ENCODE results near the gene GPC6.

GPC6 gene

GRCh38 chr13:93325303-93326233 is 99.0 kb downstream of the GPC6 start:
- DNase-seq: peak; percentile 53

- no peak for DNase-seq
Observed at GRCh38 chr13:93326234-93326811, 99.7 kb downstream of the GPC6 start.

- no peak for DNase-seq
Observed at GRCh38 chr13:93328943-93329342, 102.3 kb downstream of the GPC6 start.

DNA sequence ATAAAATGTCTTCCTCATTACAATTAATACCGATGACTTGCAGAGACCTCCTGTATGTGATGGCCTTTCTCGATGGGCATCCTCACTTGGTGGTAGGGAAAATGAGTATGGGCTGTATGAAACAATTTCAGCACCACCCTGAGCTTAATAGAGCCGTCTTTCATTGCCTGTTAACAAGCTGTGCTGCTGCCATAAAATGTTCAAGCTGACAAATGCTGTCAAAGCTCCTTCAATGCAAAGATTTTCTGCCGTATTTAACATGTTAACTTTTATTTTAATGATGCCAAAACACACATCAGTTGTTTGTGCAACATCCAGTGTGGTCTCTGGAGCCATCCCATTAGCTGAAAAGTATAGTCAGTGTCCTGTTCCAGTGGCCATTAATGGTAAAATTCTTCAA is 110.1 kb downstream of the GPC6 start:
- peak; percentile 61 for DNase-seq

DNA sequence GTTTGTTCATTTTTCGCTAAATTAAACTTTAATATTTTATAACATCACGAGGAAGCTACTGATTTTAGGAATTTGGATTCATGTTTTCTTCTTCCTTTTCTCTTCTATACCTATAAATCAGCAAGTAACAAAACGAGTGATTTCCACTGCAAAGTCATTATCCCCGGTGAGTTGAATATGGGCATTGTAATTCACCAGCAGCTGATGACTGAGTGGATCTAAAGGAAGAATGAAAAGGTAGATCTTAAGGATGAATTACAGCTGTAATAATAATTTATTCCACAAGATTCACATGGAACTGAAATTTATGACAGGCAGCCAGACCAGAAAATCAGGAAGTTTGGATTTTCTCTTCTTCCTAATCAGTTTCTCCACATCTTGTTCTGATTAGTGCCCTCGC is 111.4 kb downstream of the GPC6 start:
- no peak for DNase-seq

- DNase-seq: no peak
Observed at GRCh38 chr13:93338906-93339305, 112.3 kb downstream of the GPC6 start.

DNA sequence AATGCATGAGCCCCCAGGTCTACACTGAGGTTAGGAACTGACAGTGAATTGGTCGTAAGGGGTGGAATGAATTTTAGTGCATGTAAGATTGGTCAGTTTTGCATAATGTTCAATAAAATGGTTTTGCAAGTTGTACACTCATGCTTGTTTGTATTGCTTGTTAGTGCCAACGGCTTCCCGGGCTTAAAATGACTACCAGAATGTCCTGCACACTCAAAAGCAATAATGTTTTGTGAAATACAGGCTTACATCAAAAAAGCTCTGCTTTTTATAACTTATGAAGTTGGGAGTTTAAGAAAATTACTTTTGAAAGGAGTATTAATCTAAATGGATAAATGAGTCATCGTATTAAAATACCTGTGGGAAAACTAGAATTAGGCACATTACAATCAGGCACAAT is 112.9 kb downstream of the GPC6 start:
- DNase-seq: no peak

GRCh38 chr13:93341517-93341916 is 114.9 kb downstream of the GPC6 start:
- no peak for DNase-seq

GRCh38 chr13:93343097-93343496 is 116.5 kb downstream of the GPC6 start:
- no peak for DNase-seq

DNA sequence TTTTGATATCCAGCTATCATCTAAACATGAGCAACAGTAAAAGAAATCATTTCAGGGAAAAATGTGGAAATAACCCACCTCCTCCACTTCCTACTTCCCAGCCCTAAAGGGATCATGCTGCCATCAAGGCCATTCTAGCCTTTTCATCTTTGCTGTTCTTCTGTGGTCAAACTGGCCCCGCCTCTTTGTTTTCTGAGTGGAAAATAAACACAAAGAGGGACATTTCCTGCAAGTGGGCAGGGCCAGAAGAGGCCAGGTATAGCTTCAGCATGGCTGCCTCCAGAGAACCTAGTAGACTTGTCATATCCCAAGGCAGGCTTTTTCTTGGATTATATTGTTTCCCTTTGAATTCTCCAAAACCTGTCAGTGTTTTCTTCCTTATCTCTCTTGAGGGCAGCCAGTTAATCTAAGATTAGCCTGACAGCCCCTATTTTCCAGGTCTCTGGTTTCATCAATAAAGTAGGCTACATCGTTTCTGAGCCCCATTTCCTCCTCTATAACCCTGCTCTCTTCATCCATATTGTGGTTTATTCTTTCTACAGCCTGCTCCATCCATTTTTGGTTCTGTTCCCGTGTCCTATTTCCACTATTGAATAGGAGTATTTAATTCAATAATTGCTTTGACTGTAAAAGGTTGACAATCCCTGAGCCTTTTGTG is 117.6 kb downstream of the GPC6 start:
- DNase-seq: peak; percentile 69

- peak; percentile 57 for DNase-seq
Observed at GRCh38 chr13:93345024-93345423, 118.4 kb downstream of the GPC6 start.

GRCh38 chr13:93345770-93346169 is 119.2 kb downstream of the GPC6 start:
- DNase-seq: peak; percentile 75

DNA sequence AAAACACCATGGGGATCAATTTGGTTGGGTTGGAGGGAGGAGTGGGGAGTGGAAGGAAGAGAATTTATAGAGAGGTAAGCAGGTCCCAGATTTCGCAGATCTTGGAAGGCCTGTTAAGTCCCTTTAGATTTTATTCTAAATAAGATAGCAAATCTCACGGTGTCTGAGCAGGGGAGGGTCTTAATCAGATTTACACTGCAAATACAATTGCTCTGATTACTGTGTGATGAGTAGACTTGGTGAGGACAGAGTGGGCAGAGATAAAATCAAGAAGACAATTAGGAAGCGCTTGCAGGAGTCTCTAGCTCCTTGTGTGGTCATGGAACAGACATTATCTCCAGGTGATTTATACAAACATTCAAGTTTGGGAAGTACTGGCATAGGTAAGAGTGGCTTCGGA is 126.0 kb downstream of the GPC6 start:
- no peak for DNase-seq

DNA sequence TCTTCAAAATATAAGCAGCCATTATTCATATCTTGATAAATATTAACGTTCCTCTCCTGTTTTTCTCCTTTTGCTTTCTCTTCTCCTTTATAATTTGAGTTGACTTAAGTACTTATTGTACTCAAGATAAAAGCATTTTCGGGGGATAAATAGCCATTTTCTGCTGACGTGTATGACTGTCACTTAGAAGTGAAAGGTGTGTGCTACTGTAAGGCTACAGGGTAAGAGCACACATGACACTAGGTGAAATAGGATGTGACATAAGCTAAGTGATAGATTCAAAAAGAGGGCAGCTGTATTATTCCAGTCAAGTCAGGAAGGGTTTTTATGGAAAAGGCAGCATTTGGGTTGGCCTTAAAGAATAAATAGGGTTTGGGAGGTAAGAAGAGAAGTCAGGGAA is 128.5 kb downstream of the GPC6 start:
- no peak for DNase-seq

- no peak for DNase-seq
Observed at GRCh38 chr13:93356469-93356868, 129.9 kb downstream of the GPC6 start.

GRCh38 chr13:93360021-93360420 is 133.4 kb downstream of the GPC6 start:
- peak; percentile 63 for DNase-seq

DNA sequence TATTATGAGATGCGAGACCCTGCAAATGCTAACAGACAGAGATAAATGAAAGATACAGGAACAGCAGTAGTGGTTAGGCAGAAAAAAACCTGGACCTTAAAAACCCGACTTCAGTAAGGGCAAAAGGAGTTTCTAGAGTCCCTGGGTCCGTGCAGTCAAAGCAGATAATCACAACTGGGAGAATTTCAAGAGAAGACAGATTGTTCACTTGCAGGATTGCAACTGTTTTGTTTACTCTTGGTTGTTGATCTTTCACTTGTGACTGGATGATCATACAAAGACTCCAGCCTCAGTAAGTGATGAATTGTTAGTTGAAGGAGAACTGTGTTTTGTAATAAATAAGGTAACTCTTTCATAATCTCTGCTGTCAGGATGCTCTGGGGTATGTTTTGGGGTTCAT is 135.1 kb downstream of the GPC6 start:
- no peak for DNase-seq

DNA sequence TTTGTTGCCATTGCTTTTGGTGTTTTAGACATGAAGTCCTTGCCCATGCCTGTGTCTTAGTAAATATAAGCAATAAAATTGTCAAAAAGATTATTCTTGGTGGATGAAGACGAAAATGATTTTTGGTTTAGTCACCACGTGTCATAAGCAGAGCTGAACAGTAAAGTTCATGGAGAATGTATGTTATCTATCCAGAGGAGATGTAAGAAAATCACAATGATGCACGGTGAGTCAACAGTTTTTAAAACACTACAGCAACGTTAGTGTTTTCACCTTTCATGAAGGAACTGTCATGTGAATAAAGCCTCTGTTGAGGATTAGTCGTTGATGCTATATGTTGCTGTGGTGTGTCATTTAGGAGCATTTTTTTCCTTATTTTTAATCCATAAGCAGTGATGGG is 137.6 kb downstream of the GPC6 start:
- DNase-seq: no peak

DNA sequence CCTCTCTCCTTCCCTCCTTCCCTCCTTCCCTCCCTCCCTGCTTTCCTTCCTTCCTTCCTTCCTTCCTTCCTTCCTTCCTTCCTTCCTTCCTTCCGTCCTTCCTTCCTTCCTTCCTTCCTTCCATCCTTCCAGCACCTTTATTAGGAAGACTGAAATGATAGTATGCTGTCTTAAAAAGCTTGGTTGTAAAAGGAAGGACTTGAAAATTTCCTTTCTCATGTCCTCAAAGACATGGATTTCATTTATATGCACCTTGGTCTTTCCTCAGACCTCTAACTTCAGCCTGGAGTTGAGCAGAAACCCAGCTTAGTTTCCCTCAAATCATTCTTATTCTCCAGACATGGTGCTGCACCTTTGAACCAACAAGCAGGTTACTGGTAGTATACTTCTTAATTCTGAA is 141.7 kb downstream of the GPC6 start:
- no peak for DNase-seq

DNA sequence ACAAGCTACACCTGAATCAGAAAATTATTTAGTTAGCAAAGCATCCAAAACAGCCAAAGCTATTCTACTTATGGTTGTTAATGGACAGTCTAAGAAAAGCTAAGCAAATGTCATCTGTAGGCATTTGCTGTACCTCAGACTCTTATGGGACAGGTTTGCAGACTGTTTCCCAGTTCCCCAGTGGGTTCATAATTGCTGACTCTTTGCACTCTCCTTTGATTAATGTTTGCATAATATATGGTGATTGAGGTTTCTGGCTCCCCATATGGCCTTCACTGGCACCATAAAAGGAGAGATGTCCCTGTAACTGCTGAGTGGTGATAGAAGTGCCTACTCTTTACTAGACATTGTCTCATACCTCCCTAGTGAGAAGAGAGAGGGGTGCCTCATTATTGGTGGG is 142.1 kb downstream of the GPC6 start:
- DNase-seq: no peak

DNA sequence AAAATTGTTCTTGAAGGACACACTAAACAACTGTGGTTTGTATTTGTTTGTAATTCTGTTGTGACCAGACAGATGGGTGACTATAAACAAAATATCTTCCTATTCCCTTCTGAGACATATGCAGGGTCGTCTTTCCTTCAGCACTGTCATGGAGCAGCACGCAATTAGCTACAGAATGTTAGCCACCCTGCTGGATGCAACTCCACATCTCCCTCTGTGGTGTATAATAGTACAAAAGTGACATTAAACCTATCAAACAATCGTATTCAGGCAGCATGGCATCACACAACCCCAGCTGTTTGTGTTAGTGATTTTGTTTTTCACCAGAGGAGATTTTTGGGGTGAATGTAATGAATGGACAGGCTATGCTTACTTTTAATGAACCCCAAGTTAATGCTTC is 146.2 kb downstream of the GPC6 start:
- DNase-seq: no peak

DNA sequence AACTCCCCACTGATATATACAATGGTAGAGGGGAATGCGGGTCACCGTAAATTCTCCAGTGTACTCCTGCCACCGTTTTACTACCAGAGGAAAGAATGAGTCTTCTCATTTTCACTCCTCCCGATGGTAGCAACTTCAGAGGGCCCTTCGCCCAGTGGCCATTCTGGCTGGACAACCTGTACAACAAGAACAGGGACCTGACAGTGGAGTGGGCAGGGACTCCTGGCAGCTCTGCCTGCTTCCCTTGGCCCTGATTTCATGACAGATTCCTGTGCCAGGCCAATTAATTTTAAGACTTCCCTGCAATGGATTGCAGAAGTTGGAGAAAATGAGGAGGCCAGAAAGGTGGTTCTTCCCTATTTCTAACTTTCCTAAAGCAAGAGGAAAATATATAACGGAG is 148.9 kb downstream of the GPC6 start:
- no peak for DNase-seq

GRCh38 chr13:93377196-93377595 is 150.6 kb downstream of the GPC6 start:
- DNase-seq: no peak

DNA sequence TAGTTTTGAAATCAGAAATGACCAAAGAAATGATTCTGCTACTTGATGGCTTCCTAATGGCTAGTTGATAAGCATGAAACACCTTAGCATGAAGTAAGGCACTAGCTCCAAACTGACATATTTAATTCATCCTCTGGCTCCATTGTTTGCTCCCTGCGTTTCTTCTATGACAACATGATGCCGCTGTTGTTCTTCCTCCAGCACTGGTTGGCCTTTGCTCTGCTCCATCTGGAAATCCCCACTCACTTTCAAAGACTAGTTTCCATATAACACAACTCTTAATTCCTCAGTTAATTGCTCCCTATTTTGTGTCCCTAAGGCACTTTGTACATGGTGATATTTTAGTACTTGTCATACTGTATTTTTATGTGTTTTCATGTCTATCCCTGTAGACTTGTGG is 151.6 kb downstream of the GPC6 start:
- DNase-seq: no peak

All from eye (tissue), 1 donor.